ENCODE data around the gene MTHFD1. TPM values are rescaled to one million over a fixed set of nuclear protein-coding genes. Genes with fewer than 3 reads are reported as not detected.

Gene MTHFD1
- total and polyA plus RNA-seq, 9 of the 15 experiments (the other 6 are each of a cell fraction or from before 2014, with no cell fraction given): 66.7 to 158 (median 90.9) TPM

- no peak for TF ChIP-seq ZBTB40 (IDR thresholded peaks at IDR 0.05)
- no peak for TF ChIP-seq ZBTB40 (CRISPR knock-in tag; IDR thresholded peaks at IDR 0.05)
- no peak for TF ChIP-seq ESRRA (IDR thresholded peaks at IDR 0.05; ENCODE audit: borderline replicate concordance, low read depth)
- no peak for TF ChIP-seq ARNT (IDR thresholded peaks at IDR 0.05)
- no peak for TF ChIP-seq PTBP1 (IDR thresholded peaks at IDR 0.05; ENCODE audit: low read depth, low read length)
- TF ChIP-seq SAP30 (IDR thresholded peaks at IDR 0.05; ENCODE audit: borderline replicate concordance, insufficient read depth, low read depth, low read length, poor library complexity, severe bottlenecking): peak; percentile 13
- no peak for TF ChIP-seq ZFPM2 (CRISPR knock-in tag; IDR thresholded peaks at IDR 0.05)
- no peak for TF ChIP-seq ZZZ3 (IDR thresholded peaks at IDR 0.05)
- no peak for TF ChIP-seq SIN3B (IDR thresholded peaks at IDR 0.05; ENCODE audit: low read depth)
- no peak for TF ChIP-seq SP1 (CRISPR knock-in tag; IDR thresholded peaks at IDR 0.05)
- TF ChIP-seq ID3 (CRISPR knock-in tag; IDR thresholded peaks at IDR 0.05): no peak
- no peak for TF ChIP-seq ID3 (tag; IDR thresholded peaks at IDR 0.05)
- no peak for TF ChIP-seq SLC30A9 (CRISPR knock-in tag; IDR thresholded peaks at IDR 0.05)
- no peak for TF ChIP-seq DDX20 (tag; IDR thresholded peaks at IDR 0.05; ENCODE audit: low read depth)
- TF ChIP-seq PRMT5 (CRISPR knock-in tag; IDR thresholded peaks at IDR 0.05): no peak
- no peak for TF ChIP-seq ZBTB12 (CRISPR knock-in tag; IDR thresholded peaks at IDR 0.05)
- no peak for TF ChIP-seq ZNF121 (CRISPR knock-in tag; conservative IDR thresholded peaks at IDR 0.05)
Observed at GRCh38 chr14:64388533-64389285, 556 bp downstream of the MTHFD1 start (continued).
